Inferior parietal cortex (tissue), 1 donor: ENCODE data around the gene NSUN2.
"Not testable (repeated sequence)": the region's sequence is repeated elsewhere in the genome, so short reads cannot be mapped to it uniquely, and the experiment has no call there.

Source experiments
- DNase-seq: peaks from one replicate; pipeline ENCODE4 v3.0.0-alpha.2; 2016; ENCODE audit errors: extremely low spot score

The NSUN2 gene

DNA sequence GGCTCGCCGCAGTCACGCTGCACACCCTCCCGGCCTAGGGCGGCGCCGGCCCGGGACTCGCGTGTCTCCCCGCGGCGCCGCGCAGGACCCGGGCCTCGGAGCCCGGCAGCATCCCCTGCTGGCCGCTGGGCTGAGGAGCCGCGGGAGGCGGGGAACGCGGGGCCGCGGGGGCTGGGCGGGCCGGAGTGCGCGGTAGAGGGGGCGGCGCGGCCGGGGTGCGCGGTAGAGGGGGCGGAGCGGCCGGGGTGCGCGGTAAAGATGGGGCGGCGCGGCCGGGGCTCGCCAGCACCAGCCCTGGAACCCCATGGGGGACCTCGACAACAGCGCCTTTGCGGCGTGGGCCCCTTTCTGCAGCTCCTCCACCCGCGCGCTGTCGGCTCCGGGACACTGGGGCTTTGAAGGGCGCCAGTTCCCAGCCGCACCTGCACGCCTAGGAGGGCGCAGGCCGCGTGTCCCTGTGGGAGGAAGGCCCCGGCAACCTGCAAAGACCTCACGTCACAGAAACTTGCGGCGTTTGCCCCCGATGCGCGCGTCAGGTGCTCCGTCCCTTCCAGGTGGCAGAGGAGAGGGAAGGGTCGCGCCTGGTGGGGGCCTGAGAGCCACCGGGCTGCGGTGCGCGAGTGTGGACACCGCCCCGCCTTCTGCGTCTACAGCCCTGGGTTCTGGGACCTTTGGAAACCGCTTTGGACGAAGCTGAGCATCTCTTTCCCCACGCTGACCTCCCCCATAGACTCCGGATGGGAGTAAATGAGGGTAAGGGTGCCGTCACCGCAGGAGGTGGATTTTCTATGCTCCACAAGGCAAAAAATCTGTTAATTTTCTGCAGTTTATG, 49.6 kb downstream of the NSUN2 start:
- DNase-seq: peak; percentile 13

DNA sequence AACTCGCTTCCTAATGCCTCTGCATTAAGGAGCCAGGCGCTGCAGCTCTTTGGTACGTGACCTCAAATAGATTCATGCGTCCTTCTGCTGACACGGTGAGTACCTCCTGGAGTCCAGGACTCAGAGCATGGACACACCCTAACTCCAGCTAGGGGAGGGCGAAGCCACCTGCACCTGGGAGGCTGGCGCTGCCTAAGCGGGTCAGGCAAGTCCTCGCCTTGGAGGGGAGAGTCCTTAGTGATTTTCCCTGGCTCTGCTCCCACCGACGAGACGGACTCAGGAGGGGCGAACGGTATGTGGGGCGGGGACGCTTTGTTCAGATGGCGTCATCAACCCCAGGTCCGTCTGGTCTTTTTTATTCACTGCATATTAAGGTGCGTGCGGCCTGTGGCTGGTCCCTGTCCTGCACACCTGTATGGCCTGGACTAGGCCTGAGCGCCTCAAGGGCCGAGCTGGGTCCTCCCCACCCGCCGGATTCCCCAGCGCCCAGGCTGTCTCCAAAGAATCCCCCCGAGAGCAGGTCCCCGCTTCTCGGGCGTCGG, 50.3 kb downstream of the NSUN2 start:
- no peak for DNase-seq

DNA sequence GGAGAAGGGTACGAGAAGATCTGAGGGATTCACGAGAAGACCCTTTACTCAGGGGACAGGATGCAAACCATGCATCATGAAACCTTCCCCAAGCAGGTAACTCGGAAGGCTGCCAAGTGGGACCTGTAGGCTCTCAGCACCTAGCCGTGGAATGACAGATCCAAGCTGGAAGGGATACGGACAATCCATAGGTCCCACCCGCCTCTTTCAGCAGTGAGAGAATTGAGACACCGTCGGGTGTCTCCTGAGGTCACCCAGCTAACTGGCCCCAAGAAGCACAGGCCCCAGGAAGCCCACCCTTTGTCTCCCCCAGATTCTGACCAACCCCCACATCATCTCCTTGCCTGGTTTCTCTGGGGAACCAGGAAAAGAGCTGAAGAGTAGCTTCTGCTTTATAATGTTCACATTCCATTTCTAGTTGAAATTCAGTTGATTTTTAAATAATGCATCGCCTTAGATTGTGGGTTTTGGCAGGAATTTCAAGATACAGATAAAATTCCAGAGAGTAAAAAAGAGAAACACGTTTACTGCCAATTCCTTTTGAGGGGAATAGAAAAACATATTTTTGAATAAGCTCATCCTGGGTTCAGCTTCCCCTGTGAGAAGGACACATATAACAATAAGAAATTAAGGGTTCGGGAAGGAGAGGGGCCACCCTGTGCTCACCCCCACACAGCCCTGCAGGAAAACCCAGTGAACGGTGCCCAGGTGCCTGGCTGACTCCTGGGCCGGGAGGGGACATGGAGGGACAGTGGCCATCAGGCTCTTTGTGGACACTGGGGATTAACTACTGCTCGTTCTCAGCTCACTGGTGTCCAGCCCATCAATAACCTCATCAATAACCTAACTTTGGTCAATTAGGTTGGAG, 51.1 kb downstream of the NSUN2 start:
- DNase-seq: peak; percentile 4

DNA sequence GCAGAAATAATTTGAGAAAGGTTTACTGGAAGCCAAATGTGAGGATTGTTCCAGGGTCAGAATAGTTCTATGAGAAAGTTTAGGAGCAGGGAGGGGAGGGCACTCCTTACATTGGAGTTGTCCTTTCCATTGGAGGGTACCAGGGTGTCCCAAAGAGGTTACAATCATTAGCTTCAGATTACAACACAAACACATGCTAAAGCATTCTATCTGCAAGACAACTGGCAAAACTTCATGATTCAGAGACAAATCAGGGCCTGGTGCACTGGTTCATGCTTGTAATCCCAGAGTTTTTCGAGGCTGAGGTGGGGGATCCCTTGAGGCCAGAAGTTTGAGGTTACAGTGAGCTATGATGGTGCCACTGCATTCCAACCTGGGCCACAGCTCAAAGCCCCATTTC, 51.8 kb downstream of the NSUN2 start:
- DNase-seq: no peak

DNA sequence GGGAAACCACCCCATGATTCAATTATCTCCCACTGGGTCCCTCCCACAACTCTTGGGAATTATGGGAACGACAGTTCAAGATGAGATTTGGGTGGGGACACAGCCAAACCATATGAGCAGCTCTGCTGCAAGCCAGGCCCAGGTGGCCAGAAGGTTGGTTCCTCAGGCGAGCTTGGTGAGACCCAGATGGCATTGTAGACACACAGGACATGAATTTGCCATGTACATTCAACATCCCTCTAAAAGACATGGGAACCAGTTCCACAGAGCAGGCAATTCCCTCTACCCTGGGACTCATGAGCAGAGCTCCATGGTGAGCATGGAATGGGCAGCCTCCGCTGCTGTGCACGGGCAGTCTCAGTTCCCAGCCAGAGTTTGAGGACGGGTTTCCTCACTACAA, 53.3 kb downstream of the NSUN2 start:
- DNase-seq: no peak

DNA sequence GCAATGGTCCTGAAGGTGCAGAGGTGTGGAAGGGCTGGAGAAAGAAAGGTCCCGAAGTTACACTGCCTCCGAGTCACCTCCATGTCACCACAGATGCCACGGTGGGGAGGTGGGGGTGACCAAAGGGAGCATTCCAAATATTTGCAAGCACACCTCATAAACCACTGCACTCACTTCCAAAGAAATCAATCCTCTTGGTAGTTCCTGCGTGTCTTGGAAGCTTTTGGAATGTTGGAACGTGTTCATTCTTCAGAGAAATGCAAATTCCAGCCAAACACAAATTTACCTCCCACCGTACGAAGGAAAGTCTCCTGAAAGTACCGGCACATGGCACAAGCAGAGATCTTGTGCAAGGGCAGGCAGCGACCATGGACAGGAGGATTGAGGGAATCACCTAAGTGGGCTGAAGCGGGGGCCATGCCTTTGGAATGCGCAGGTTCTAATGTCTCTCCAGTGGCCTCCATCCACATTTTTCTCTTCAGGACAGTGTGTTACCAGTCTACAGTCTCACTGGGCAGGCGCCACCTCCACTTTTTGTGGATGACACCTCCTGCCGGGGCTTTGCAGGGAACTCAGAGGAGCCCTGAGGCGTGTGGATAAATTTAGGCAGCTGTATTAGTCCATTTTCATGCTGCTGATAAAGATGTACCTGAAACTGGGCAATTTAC, 54.0 kb downstream of the NSUN2 start:
- no peak for DNase-seq

DNA sequence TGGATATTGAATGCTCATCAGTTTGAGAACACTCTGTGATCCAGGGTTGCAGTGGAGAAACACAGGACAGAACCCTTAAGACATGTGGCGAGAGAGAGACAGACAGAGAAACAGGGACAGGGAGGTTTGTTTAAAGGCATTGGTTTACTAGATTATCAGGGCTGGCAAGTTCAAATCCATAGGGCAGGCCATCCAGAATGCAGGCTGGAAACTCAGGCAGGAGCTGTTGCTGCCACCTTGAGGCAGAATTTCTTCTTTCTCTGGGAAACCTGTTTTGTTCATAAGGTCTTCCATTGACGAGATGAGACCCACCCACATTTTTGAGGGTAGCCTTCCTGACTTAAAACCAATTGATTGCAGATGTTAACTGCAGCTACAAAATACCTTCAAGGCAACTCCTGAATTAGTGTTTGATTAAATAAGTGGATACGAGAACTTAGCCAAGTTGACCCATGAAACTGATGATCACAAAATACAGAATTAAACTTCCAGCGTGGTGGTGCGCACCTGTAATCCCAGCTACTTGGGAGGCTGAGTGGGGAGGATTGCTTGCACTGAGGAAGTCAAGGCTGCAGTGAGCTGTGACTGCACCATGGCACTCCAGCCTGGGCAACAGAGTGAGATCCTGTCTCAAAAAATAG, 55.9 kb downstream of the NSUN2 start:
- DNase-seq: peak; percentile 69

DNA sequence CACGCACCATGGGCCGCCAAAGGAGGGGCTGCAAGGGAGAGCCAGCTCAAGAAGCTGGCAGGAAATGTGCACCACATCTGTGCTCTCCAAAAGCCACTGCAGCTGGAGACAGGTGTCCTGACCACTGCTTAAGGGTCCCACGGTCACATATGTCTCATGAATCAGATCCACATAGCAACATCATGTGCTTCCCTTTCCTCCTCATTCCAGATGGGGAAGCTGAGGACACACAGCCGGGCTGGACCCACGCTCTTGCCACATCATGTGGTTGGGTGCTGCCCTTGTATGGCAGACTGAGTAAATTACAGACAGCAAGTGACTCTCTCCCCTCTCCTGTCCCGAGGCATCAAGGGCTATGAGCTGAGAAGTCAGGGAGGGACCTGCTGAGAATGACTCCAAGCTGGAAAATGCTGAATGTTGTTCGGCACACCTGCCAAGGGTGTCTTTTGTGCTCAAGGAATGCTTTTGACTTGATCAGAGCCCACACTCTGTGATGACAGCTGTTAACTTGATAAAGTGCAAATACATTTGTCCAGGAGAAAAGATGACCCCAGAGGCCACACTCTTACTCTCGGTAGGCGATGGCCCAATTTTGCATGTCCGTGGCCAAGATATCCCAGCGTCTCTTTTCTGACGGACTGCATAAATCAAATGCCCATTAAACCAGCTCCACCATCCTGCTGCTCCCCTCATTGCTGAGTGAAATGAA, 58.2 kb downstream of the NSUN2 start:
- DNase-seq: no peak

DNA sequence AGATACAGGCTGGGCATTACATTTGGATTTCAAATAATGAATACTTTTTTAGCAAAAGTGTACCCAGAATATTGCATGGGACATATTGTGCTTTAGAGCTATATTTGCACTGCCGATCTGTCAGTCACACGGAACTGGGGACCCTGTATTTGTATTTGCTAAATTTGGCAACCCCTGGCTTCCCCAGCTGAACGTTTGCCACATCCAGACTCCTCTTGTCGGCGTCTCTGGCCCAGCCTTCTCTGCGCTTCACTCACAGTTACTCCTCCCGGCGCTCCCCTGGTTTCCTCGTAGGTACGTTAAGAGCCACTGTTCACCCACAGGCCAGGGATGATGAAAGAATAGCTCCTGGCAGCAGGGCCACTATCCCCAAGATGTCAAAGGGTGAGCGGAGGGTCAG, 58.7 kb downstream of the NSUN2 start:
- no peak for DNase-seq

DNA sequence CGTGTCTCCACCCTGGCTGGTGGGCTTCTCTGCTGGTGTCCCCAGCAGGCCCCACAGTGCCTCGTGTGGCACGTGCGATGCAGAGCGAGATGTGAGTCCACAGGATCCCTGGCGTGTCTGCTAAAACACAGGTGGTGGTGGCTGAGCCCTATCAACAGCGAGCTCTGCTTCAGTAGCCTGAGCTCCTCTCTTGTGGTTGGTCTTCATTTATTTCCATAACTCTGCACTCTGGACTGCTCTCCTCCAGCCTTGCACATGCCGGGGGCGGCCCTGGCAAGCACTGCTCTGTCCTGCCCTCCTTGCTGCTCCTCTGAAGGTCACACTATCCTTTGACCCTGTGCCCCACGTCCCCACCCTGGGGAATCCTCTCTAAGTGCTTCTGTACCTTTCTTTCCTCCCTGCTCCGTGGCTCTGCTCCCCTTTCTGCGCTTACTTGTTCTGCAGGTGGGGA, 59.2 kb downstream of the NSUN2 start:
- no peak for DNase-seq

DNA sequence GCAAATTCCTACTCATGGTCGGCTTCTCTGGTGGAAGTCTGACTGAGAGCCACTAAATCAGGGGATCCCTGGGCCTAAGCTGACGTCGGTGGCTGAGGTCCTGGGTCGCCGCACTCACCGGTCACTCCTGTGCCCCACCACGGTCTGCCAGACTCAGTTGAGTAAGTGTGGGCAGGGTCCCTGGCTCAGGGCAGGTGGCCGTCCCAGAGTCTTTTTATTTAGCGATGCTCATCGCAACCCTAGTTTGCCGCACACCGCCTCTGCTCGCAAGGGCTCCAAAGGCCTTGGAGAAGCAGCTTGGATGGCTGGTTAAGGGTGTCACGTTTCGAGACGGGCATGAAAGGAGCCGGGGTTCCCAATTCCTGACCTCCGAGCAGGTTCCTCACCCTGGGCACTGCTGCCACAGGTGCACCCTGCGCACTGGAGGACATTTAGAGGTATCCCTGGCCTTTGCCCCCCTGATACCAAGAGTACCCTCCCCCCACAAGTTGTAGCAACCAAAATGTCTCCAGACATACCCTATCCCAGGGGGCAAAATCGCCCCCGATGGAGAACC, 59.9 kb downstream of the NSUN2 start:
- DNase-seq: no peak

DNA sequence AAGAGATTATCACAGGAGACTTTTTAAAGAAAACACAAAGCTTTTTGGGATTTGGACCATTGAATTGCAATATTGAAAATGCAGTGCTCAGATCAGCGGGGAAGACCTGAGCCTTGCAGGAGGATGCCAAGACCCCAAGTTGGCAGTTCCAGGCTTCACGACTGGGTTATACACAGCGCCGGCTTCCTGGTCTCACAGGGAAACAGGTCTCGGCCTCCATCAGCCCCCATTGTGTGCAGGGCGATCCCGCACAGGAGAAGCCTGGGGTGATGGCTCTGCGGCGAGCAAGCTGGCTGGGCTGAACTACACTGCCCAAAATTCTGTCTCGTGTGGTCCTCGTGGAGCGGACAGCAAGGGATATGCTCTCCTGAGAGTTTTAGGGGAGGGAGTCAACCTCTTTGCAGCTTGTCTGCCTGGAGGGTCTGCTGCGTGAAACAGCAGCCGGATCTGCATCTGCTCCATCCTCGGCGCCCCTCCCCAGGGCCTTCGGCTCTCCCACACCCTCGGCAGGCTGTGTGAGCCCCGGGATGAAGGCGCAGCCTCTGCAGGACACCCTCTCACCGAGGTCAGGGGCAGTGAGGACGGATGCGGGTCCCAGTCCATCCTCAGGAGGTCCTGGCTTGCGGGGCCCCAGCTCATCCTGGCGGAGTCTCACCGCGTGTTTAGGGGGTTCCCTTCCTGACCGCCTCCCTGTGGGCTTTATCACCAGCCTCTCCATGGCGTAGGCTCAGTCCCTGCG, 60.6 kb downstream of the NSUN2 start:
- DNase-seq: no peak

DNA sequence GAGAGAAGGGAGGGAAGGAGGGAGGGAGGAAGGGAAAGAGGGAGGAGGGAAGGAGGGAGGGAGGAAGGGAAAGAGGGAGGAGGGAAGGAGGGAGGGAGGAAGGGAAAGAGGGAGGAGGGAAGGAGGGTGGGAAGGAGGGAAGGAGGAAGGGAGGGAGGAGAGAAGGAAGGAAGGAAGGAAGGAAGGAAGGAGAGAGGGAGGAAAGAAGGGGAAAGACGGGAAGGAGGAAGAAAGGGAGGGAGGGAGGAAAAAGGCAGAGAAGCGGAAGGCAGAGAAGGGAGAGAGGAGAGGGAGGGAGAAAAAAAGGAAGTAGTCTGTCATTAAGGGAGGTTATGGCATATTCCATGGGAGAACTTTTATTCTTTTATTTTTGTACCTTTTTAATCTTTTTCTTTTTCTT, 61.2 kb downstream of the NSUN2 start:
- DNase-seq: not testable (repeated sequence)

DNA sequence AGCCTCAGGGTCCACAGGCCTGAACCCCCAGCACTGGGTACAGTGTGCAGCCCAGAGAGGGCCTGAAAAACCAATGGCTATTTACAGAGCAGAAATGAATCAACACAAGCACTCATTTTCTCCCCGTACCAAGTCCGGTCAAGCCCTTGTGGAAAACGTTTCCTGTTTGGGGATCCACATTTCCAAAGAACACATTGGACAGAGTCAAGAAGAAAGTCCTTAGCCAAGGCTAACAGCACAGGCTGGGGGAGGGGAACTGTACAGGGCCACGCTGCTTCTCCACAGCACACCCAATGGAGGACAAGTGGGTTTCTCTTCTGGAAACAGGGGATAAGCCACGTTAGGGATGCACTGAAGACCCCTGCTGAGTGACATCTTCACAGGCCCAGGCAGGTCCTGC, 62.3 kb downstream of the NSUN2 start:
- no peak for DNase-seq

DNA sequence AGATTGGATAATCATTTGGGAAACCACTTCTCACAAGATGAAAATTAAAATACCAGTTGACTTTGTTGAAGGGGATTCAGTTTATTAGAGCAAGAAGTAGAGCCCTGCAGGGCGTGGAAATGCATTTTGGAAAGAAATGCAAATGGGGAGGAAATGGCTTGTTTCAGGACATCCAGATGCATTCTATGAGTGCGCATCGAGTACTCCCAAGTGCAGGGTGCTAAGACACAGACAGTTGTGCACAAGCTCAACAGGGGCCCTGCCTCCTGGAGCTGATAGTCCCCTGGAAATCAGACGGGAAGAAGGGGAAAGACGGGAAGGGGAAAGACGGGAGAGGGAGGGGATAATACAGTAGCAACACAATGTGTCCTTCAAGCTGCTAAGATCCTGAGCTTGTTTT, 64.0 kb downstream of the NSUN2 start:
- no peak for DNase-seq

DNA sequence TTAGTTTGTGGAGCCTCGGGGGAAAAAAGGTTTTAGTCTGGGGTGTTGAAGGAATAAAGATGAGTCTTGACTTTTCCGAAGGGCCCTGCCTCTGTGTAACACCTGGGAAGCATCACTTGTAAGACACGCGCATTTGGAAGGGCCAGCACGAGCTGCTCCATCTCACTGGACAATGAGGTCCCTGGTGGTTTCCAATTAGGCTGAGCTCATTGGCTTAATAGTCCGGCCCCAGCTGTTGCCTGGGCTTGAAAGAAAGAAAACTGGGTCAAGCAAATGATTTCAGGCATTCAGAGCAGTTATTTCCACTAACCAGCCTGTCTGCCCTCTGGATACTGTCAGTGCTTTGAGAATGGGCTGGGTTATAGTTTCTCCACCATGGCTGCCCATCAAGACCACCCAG, 64.5 kb downstream of the NSUN2 start:
- no peak for DNase-seq

DNA sequence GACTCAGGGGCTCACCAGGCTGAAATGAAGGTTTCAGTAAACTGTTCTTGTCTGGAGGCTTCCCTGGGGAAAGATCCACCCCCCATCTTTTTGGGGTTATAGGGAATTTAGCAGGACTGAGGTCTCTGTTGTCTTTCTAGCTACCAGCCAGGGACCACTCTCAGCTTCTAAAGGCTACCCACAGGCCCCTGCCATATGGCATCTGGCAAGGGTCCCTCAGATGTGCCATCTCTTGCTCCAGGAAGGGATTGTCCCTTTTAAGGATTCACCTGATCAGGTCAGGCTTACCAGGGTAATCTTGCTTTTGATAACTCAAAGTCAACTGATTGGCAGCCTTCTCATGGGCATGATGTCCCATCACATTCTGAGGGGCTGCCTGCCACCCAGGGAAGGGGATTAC, 65.0 kb downstream of the NSUN2 start:
- no peak for DNase-seq

DNA sequence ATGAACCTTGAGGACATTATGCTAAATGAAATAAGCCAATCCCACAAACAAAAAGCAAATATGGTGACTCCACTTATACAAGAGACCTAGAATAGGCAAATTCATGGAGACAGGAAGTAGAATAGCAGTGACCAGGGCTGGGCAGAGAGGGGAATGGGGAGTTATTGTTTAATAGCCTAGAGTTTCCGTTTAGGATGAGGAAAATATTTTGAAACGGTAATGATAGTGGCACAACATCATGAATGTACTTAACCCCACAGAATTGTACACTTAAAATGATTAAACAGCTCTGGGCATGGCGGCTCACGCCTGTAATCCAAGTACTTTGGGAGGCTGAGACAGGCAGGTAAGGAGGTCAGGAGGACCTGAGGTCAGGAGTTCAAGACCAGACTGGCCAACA, 65.8 kb downstream of the NSUN2 start:
- no peak for DNase-seq

DNA sequence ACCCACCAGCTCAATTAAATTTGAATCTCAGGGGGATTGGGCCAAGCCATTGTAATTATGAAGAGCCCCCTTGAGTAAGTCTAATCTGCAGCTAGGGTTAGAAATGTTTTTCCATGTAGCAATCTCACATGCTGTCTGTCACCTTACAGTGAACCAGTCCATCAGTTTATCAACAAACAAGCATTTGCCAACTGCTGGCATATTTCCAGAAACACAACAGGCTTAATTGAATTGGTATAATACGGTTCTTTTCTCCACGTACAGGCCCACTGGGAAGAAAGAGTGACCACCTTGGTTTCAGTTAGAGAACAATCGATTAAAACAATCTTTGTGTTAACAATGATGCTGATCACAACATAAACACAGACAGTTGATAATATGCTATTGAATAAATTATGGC, 67.4 kb downstream of the NSUN2 start:
- DNase-seq: no peak
